Stimulated activated CD8-positive, alpha-beta memory T cell treated with anti-CD3 and anti-CD28 coated beads, Interleukin-4, amount 100 ng/mL, for 4 hours (primary cell): ENCODE measurements around the gene GPR155.

Experiments
- DNase-seq, 2 donors: peaks; one replicate each; pipeline ENCODE4 v3.0.0-alpha.2; 2020; ENCODE audit warnings: low read depth in 2 of 2, low spot score in 1 of 2

Gene GPR155

GRCh38 chr2:174486563-174487107, at the start of gene GPR155:
GPR155 (minus strand) TSS chr2:174487029; CDS start chr2:174481956, 5,073 bp downstream.
- DNase-seq, result no peak

DNA sequence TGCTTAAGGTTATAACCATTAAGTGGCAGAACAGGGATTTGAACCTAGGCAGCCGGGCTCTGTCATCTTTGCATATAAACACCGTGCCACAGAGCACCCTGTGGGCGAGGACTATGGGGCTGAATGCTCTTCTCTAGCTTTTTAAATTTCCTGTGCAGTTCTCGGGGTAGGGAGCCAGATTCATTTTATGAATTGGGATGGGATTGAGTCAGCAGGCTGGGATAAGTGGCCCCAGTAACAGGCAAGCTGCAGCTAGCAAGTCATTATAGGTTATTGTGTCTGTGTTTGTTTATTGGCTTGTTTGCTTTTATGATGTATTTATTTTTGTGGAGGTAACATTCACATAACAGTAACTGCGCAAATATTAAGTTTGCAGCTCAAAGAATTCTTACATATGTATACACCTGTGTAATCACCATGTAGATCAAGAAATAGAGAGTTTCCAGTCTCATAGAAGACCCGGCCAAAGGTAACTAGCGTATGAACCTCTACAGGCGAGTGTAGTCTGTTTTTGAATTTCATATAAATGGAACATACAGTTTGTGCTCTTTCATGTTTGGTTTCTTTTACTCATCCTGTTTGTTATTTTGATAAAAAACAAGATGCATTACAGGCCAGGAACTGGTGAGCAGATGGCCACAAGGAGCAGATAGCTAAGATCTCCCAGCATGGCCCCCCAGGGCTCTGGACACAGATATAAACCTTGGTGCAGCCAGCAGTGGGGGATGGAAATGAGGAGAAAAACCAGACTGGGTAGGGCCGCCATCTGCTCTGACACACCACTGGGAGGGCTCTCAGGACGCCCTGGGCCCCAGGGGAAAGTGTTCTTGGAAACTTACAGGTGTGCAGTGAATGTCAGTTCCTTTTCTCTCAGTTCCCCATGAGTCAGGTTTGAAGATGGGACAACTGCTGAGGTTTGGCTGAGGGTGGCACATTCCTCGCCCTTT, 49.2 kb upstream of the GPR155 start:
- DNase-seq, result no peak

- DNase-seq, result no peak
These were observed 48.3 kb upstream of the GPR155 start for GRCh38 chr2:174535083-174535482.

GRCh38 chr2:174529916-174530315, 43.1 kb upstream of the GPR155 start:
- no peak for DNase-seq

DNA sequence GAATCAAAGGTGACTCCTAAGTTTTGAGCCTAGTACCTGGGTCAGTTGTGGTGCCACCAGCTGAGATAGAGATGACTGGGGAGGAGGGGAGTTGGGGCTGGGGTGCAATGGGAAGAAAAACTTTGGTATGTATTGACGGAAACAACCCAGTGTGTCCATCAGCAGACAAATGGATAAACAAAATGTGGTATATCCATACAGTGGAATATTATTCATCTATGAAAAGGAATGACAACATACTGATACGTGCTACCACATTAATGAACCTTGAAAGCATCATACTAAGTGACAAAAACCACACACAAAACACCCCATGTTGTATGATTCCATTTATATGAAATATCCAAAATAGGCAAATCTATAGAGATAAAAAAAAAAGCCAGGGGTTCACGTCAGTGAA, 41.1 kb upstream of the GPR155 start:
- no peak for DNase-seq

DNA sequence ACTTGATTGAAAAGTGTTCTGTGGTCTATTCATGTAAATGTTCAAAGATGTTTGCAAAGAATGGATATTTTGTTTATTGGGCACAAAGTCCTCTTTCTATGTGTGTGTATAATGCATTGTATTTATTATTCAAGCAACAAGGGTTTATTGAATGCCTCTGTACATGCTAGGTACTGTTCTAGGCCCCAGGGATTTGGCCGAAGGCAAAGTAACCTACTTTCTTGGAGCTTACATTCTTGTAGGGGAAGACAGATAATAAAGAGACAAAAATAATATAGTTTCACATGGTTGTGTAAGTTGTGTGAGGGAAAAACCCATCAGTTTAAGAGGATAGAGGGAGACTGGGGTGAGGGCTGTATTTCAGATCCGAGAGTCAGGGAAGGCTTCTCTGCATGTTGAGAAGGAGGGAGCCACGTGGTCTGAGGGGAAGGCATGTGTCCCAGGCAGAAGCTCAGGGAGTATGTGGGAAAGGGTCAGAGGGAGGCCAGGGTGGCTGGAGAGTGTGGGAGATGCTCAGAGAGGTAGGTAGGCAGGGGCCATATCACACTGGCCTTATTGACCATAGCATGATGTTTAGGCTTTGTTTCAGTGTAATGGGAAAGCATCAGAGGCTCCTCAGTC, 40.4 kb upstream of the GPR155 start:
- DNase-seq, result no peak

GRCh38 chr2:174524527-174524926, 37.7 kb upstream of the GPR155 start:
- DNase-seq, result no peak

GRCh38 chr2:174522553-174522952, 35.7 kb upstream of the GPR155 start:
- no peak for DNase-seq

GRCh38 chr2:174518395-174518794, 31.6 kb upstream of the GPR155 start:
- DNase-seq, result no peak

DNA sequence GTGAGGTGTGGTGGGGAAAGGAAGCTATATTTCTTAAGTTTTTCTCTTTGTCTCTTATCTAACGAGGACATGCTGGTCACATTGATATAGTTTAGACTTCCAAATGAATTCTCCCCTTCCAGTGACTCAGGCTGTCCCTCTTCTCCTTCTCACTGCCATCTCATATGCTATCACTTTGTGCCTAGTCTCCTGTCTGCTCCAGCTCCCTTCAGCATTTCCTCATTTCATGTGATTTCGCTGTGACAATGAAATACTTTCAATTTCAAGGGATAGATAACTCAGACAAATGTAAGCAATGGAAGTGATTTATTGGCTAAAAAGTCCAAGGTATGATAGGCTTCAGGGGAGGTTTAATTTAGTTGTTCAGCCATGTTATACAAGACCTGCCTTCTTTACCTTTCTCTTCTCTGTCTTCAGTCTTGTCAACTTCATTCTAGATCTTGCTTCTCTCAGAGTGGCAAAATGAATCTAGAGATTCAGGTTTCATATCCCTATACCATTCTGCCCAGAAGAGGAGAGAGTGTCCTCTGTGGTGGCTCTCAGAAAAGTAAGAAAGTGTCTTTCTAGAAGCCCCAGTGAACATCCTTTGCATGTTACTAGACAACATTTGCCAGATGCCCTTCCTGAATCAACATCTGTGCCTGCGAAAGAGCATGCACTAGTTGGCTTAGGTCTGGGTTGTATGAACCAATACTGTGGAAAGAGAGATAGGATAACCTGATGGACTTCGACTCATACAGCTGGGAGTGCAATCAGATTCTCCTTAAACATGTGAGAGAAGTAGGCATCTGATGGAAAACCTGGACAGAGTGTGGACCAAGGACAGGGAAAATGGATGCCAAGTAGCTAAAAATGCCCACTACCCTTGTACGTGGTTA, 29.9 kb upstream of the GPR155 start:
- no peak for DNase-seq

DNA sequence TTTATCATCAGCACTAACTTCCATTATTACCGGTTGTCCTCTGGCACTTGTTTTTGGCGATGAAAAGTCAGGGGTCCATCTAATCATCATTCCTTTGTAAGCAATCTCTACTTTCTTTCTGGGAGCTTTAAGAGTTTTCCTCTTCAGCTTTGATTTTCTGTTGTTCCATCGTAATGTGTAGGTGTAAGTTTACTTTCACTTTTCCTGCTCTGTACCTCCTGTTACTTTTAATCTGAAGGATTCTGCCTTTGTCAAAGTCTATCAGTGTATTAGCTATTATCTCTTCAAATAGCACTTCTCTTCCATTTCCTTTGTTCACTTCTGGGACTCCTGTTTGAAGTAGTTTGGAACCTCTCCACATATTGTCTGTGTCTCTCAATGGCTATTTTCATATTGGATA, 25.5 kb upstream of the GPR155 start:
- no peak for DNase-seq

DNA sequence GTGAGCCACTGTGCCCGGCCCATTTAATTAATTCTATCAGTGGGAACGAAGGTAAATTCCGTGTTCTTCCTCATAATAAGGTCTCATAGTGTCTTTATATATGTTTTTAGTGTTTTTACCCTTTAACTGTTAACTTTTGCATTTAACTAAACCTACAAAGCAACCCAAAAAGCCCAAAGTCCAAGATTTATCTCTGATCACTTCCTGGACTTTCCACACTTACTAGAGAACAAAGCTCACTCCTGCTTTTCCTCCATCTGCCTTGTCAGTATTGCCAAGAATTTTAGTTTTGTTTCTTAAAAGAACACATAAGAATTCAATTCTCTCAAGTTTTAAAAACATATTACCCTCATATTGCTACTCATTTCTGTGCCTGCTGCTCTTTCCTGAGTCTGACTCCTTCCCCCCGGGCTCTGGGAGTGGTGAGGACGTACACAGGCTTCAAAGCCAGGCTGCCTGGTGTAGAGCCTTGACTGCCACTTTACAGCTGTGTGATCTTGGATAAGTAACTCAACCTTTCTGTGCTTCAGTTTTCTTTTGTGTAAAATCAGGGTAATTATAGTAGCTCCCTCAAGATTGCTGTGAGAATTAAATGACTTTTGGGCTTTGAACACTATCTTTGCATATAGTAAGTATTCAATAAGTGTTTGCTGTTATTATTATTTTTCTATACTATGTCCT, 24.9 kb upstream of the GPR155 start:
- DNase-seq, result no peak

GRCh38 chr2:174510583-174511189, 23.9 kb upstream of the GPR155 start:
- DNase-seq, result no peak

GRCh38 chr2:174503161-174503809, 16.5 kb upstream of the GPR155 start:
- DNase-seq, result no peak

GRCh38 chr2:174499371-174499770, 12.5 kb upstream of the GPR155 start:
- no peak for DNase-seq

DNA sequence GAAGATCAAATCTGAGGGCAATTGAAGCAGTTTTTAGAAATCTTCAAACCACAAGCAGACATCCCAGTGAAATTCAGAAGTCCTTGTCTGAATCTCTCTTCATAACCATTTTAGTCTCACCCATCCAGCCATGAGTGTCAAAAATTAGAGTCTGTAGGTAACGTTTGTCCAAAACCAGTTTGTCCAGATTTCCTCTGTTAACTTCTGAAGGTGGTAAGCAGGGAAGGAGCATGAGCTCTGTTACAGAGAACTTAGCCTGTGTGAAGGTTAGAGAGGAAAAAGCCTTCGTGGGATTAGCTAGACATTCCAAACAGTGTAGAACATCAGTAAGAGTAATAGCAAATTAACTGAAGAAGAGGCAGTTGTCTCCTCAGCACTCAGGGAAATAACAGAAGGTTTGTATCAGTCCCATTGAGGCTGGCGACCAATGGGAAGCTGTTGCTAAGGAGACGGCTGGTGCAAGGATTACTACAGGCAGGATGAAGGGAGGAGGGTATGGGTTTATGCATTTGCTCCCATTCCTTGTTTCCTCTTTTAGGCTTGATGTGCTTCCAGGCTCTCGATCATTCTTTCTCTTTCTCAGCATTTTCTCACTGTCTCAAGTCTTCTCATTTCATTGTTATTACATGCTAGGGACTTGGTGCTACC, 8.7 kb upstream of the GPR155 start:
- DNase-seq, result no peak

DNA sequence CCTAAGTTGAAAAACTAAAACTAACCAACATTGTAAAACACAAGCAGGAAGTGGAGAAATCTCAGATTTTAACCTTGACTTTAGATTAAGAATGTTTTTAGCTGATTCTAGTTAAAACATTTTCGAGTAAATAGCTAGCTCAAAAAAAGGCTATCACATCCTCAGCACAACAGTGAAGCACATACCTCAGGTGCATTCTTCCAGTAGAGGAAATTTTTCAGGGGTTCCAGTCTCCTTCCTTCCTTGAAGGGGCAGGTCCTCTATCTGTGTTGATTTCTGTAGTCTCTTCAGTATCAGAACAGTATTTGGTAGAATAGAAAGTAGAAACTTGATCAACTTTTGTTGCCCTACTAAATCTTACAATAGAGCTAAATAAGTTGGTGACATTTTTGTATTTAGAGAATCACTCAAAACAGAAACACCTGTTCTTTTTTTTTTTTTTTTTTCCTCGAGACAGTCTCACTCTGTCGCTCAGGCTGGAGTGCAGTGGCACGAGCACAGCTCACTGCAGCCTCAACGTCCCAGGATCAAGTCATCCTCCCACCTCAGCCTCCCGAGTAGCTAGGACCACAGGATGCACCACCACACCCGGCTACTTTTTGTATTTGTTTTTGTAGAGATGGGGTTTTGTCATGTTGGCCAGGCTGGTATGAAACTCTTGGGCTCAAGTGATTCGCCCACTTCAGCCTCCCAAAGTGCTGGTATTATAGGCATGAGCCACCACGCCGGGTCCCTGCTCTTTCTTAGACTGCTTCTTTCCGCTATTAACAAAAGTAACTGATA, 6.9 kb upstream of the GPR155 start:
- DNase-seq, result no peak

GRCh38 chr2:174492963-174493431, 6.2 kb upstream of the GPR155 start:
- peak in 1 of 2 donors; percentile 39 for DNase-seq
